Activated CD8-positive, alpha-beta T cell treated with anti-CD3 and anti-CD28 coated beads for 36 hours (primary cell): ENCODE results near the gene ZNF14. TPM values are rescaled to one million over a fixed set of nuclear protein-coding genes. Genes with fewer than 3 reads are reported as not detected.

Experiments used
- ATAC-seq: fragments of 200-7000 bp; cut with Tn5 transposase; one replicate; pipeline ENCODE4 v1.10.0; 2021; ENCODE audit warnings: mild to moderate bottlenecking, moderate library complexity
- CTCF ChIA-PET: fragments of 350-600 bp; sonication (Branson Sonifier 250); formaldehyde crosslinking; loops from one replicate; lab custom pipeline; 2021; ENCODE audit warnings: antibody characterized with exemption; lab: Charles Lee
- POLR2A ChIA-PET: fragments of 350-600 bp; sonication (Branson Sonifier 250); formaldehyde crosslinking; loops from one replicate; lab custom pipeline; 2021; ENCODE audit warnings: antibody characterized with exemption; lab: Charles Lee
- DNase-seq: peaks from one replicate; pipeline ENCODE4 v3.0.0-alpha.2; 2020
- H3K27ac Mint-ChIP-seq: one replicate; pipeline ENCODE4 v1.8.0; 2021; ENCODE audit warnings: mild to moderate bottlenecking, mixed read lengths
- H3K27me3 Mint-ChIP-seq: one replicate; pipeline ENCODE4 v1.8.0; 2021; ENCODE audit warnings: mixed read lengths
- H3K36me3 Mint-ChIP-seq: one replicate; pipeline ENCODE4 v1.8.0; 2021; ENCODE audit warnings: low read depth, mixed read lengths
- H3K4me1 Mint-ChIP-seq: one replicate; pipeline ENCODE4 v1.8.0; 2021; ENCODE audit warnings: low read depth, mixed read lengths
- H3K4me3 Mint-ChIP-seq: one replicate; pipeline ENCODE4 v1.8.0; 2021; ENCODE audit warnings: mild to moderate bottlenecking, moderate library complexity, mixed read lengths
- H3K9me3 Mint-ChIP-seq: one replicate; pipeline ENCODE4 v1.8.0; 2021; ENCODE audit warnings: mixed read lengths
- intact Hi-C: fragments of 100-400 bp; cut with micrococcal nuclease; formaldehyde crosslinking; loops from one replicate; pipeline ENCODE4 v1.10.0; 2022
- total RNA-seq, 2 experiments: library from RNA; stranded (reverse); gene quantifications; one replicate each; pipeline ENCODE4 v1.2.3, GENCODE V29; 2021
- TF ChIP-seq, protein P1 (sequence below): fragments of 200-600 bp; IDR thresholded peaks from one replicate; pipeline ENCODE4 v1.8.0; 2022; ENCODE audit warnings: antibody characterized with exemption, mild to moderate bottlenecking

Gene ZNF14
- total RNA-seq, 2 experiments from 2014 or later, result 8.6 to 9.3 TPM

DNA sequence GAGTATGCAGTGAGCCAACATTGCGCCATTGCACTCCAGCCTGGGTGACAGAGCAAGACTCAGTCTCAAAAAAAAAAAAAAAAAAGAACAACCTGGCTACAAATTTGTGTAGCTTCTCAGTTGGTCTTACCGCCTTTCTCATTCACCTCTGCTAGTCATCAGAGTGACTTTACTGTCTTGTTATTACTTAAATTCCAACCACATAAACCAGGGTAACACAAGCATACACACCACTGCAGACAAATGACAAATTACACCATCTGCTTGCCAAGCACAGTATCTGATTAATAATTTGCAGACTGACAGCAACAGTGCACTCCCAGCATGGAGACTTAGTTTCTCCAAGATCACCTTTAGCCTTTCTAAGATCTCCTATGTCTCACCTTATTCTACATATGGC, 11.0 kb downstream of the ZNF14 start:
- ATAC-seq, result no peak
- Mint-ChIP-seq H3K36me3 (peaks cover 79% of the 10 kb centered on the region), H3K9me3 (peaks cover 76% of the 10 kb centered on the region), H3K4me3 (no peak overlapping the region), H3K27me3 (no peaks in the 10 kb centered on the region), H3K27ac (no peak overlapping the region), H3K4me1 (peaks cover 8% of the 10 kb centered on the region)
- CTCF ChIA-PET, result no interaction called here
- intact Hi-C loops, result no loop called here
- DNase-seq, result no peak
- POLR2A ChIA-PET, result no interaction called here
- TF ChIP-seq, protein P1, sequence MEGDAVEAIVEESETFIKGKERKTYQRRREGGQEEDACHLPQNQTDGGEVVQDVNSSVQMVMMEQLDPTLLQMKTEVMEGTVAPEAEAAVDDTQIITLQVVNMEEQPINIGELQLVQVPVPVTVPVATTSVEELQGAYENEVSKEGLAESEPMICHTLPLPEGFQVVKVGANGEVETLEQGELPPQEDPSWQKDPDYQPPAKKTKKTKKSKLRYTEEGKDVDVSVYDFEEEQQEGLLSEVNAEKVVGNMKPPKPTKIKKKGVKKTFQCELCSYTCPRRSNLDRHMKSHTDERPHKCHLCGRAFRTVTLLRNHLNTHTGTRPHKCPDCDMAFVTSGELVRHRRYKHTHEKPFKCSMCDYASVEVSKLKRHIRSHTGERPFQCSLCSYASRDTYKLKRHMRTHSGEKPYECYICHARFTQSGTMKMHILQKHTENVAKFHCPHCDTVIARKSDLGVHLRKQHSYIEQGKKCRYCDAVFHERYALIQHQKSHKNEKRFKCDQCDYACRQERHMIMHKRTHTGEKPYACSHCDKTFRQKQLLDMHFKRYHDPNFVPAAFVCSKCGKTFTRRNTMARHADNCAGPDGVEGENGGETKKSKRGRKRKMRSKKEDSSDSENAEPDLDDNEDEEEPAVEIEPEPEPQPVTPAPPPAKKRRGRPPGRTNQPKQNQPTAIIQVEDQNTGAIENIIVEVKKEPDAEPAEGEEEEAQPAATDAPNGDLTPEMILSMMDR, result no peak

DNA sequence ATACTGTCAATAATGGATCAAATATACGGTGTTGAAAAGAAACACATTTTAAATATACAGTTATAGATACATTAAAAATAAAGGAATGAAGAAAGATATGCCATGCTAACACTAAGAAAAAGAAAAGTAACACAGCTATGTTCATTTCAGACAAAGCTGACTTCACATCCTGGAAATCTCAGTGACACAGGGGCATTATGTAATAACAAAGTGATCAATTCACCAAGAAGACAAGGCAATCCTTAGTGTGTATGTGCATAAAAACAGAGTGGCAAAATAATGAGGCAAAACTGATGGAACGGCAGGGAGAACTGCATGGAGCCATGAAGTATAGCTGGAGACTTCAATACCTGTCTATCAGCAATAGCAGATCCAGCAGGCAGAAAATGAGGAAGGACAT, 13.1 kb downstream of the ZNF14 start:
- ChIA-PET POLR2A (interaction anchor here (1.3 to 1.6 kb wide), 3 partner anchors 9 to 102 kb away, joined by 3 to 5 read pairs (median 4); partner anchors contain the start of gene ZNF14), CTCF (interaction anchor here (1.5 kb wide), 1 partner anchor 12 kb away, joined by 3 read pairs; no protein-coding TSS in a partner anchor)
- Mint-ChIP-seq H3K9me3 (peaks cover 74% of the 10 kb centered on the region), H3K27ac (no peak overlapping the region), H3K4me3 (no peak overlapping the region), H3K36me3 (peaks cover 80% of the 10 kb centered on the region), H3K4me1 (peaks cover 8% of the 10 kb centered on the region), H3K27me3 (no peaks in the 10 kb centered on the region)
- intact Hi-C loops, result no loop called here
- no peak for DNase-seq
- TF ChIP-seq, protein P1, result no peak
- ATAC-seq, result no peak

DNA sequence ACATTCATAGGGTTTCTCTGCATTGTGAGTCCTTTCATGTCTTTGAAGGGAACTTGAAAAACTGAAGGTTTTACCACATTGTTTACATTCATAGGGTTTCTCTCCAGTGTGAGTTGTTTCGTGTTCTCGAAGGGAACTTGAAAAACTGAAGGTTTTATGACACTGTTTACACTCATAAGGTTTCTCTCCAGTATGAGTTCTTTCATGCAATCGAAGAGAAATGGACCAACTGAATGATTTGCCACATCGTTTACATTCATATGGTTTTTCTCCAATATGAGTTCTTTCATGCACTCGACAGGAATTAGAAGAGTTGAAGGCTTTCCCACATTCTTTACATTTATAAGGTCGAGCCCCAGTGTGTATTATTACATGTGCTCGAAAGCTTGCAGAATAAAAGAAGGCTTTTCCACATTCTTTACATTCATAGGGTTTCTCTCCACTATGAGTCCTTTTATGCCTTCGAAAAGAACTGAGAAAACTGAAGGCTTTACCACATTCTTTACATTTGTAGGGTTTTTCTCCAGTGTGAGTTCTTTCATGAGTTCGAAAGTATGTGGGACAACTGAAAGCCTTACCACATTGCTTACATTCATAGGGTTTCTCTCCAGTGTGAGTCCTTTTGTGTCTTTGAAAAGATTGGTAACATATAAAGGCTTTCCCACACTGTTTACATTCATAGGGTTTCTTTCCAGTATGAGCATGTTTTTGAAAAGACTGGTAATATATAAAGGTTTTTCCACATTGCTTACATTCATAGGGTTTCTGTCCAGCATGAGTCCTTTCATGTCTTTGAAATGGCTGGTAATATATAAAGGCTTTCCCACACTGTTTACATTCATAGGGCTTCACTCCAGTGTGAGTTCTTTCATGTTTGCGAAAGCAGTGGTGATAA, 20.7 kb downstream of the ZNF14 start:
- Mint-ChIP-seq H3K4me3 (no peak overlapping the region), H3K27me3 (no peaks in the 10 kb centered on the region), H3K4me1 (no peaks in the 10 kb centered on the region), H3K27ac (no peak overlapping the region), H3K36me3 (peaks cover 93% of the 10 kb centered on the region), H3K9me3 (peaks cover 73% of the 10 kb centered on the region)
- DNase-seq (no peak), ATAC-seq (no peak)
- TF ChIP-seq, protein P1, result no peak
- ChIA-PET CTCF (no interaction called here), POLR2A (no interaction called here)
- intact Hi-C loops, result no loop called here

DNA sequence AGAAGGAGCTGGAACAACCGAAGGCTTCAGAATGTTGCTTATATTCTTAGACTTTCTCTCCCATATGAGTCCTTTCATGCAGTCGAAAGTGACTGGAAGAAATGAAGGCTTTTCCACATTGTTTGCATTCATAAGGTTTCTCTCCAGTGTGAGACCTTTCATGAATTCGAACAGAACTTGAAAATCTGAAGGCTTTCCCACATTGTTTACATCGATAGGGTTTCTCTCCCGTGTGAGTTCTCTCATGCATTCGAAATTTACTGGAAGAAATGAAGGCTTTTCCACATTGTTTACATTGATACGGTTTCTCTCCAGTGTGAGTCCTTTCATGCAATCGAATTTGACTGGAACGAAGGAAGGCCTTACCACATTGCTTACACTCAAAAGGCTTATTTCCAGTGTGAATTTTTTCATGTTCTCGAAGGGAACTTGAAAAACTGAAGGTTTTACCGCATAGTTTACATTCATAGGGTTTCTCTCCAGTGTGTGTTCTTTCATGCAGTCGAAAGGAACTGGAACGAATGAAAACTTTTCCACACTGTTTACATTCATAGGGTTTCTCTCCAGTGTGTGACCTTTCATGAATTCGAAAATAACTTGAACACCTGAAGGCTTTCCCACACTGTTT, 21.5 kb downstream of the ZNF14 start:
- TF ChIP-seq, protein P1, result no peak
- Mint-ChIP-seq H3K27ac (no peak overlapping the region), H3K4me1 (no peaks in the 10 kb centered on the region), H3K27me3 (no peaks in the 10 kb centered on the region), H3K4me3 (no peak overlapping the region), H3K9me3 (peaks cover 72% of the 10 kb centered on the region), H3K36me3 (peaks cover 91% of the 10 kb centered on the region)
- ATAC-seq (no peak), DNase-seq (no peak)
- intact Hi-C loops, result no loop called here
- CTCF ChIA-PET, result no interaction called here
- POLR2A ChIA-PET, result no interaction called here

DNA sequence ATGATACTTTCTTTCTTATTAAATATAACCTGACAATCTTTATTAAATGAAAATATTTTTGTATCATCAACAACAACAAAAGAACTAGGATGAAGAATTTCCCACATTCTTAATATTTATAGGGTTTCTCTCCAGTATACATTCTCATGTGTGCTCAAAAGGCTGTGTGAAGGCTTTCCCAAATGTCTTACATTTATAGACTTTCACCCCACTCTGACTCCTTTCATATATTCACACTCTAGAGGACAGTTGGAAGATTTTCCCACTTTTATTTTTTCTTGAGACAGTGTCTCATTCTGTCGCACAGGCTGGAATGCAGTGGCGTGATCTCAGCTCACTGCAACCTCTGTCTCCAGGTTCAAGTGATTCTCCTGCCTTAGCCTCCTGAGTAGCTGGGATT, 22.4 kb downstream of the ZNF14 start:
- POLR2A ChIA-PET, result no interaction called here
- Mint-ChIP-seq H3K36me3 (peaks cover 87% of the 10 kb centered on the region), H3K9me3 (peaks cover 71% of the 10 kb centered on the region), H3K27ac (no peak overlapping the region), H3K4me1 (no peaks in the 10 kb centered on the region), H3K4me3 (no peak overlapping the region), H3K27me3 (no peaks in the 10 kb centered on the region)
- ATAC-seq (no peak), DNase-seq (no peak)
- TF ChIP-seq, protein P1, result no peak
- CTCF ChIA-PET, result no interaction called here
- intact Hi-C loops, result no loop called here
